Endodermal cell (in vitro differentiated cells): ENCODE results near the gene NISCH. TPM values are rescaled to one million over a fixed set of nuclear protein-coding genes. Genes with fewer than 3 reads are reported as not detected.

Experiments
- DNase-seq: peaks from one replicate; pipeline ENCODE4 v3.0.0-alpha.2; 2017
- H3K27ac ChIP-seq: 2 replicates; pipeline ENCODE4 v1.5.1; 2013; ENCODE audit warnings: mild to moderate bottlenecking, low read depth, low read length, moderate library complexity
- H3K27me3 ChIP-seq: 2 replicates; pipeline ENCODE4 v1.6.1; 2013; ENCODE audit warnings: mild to moderate bottlenecking, low read length, moderate library complexity; ENCODE audit not compliant: insufficient read depth, control insufficient read depth, poor library complexity, severe bottlenecking
- H3K36me3 ChIP-seq: 2 replicates; pipeline ENCODE4 v1.7.0; 2013; ENCODE audit warnings: mild to moderate bottlenecking, low read length, moderate library complexity; ENCODE audit not compliant: control insufficient read depth, insufficient read depth
- H3K4me1 ChIP-seq: one replicate; pipeline ENCODE4 v1.7.0; 2013; ENCODE audit warnings: low read length; ENCODE audit not compliant: control insufficient read depth, insufficient read depth
- H3K4me3 ChIP-seq: 2 replicates; pipeline ENCODE4 v1.5.1; 2013; ENCODE audit warnings: mild to moderate bottlenecking, low read length, moderate library complexity
- H3K9ac ChIP-seq: 2 replicates; pipeline ENCODE4 v1.6.1; 2013; ENCODE audit warnings: mild to moderate bottlenecking, low read length, moderate library complexity; ENCODE audit not compliant: poor library complexity, severe bottlenecking; ENCODE audit errors: extremely low read depth
- H3K9me3 ChIP-seq: 2 replicates; pipeline ENCODE4 v1.6.1; 2013; ENCODE audit warnings: mild to moderate bottlenecking, low read length, moderate library complexity; ENCODE audit not compliant: control insufficient read depth
- H3K27ac Mint-ChIP-seq: 2 replicates; pipeline ENCODE4 v1.8.0; 2020; ENCODE audit warnings: mixed read lengths
- H3K27me3 Mint-ChIP-seq: 2 replicates; pipeline ENCODE4 v1.8.0; 2021; ENCODE audit warnings: mild to moderate bottlenecking, mixed read lengths; ENCODE audit not compliant: insufficient read depth
- H3K36me3 Mint-ChIP-seq: 2 replicates; pipeline ENCODE4 v1.8.0; 2020; ENCODE audit warnings: low read depth, mixed read lengths
- H3K4me1 Mint-ChIP-seq: 2 replicates; pipeline ENCODE4 v1.8.0; 2020; ENCODE audit warnings: mixed read lengths
- H3K4me3 Mint-ChIP-seq: 2 replicates; pipeline ENCODE4 v1.8.0; 2020; ENCODE audit warnings: mild to moderate bottlenecking, moderate library complexity, mixed read lengths
- H3K9me3 Mint-ChIP-seq: 2 replicates; pipeline ENCODE4 v1.8.0; 2020; ENCODE audit warnings: mild to moderate bottlenecking, mixed read lengths
- CTCF ChIP-seq: fragments of 200-600 bp; sonication (generic); conservative IDR thresholded peaks from 2 replicates; pipeline ENCODE4 v1.5.0; 2021; ENCODE audit warnings: antibody characterized with exemption, mild to moderate bottlenecking
- WGBS, 2 experiments: methylation state at CpG; one replicate each; pipeline versions ENCODE4 v1.1.5 to v1.1.7; 2013; ENCODE audit warnings: missing lambda C conversion rate in 2 of 2, mixed read lengths in 1 of 2; ENCODE audit not compliant: insufficient coverage in 1 of 2, insufficient read length in 1 of 2; 5-methylcytosine and 5-hydroxymethylcytosine counted together
- total RNA-seq, 2 donors: library from RNA; stranded (reverse); fragmentation: NEBNext Ultra II Directional in 1 of 2; extraction: Animal tissue kit (Norgen Biotek cat#: 25700) in 1 of 2; gene quantifications; 2 replicates in 1 of 2; 3 replicates in 1 of 2; pipeline ENCODE4 v1.2.1, GENCODE V29; 2021

Gene NISCH
- total RNA-seq, 2 donors from 2014 or later, result 151 to 156 TPM

GRCh38 chr3:52519445-52520140 lies 64.2 kb downstream of the NISCH start:
- H3K4me3 ChIP-seq, result no peak overlapping the region
- H3K27ac Mint-ChIP-seq, result no peak overlapping the region

GRCh38 chr3:52520141-52520667 lies 64.8 kb downstream of the NISCH start:
- Mint-ChIP-seq H3K27ac (no peak overlapping the region), H3K4me3 (no peak overlapping the region), H3K36me3 (peaks cover 10% of the 10 kb centered on the region), H3K27me3 (peaks cover 8% of the 10 kb centered on the region), H3K4me1 (no peaks in the 10 kb centered on the region), H3K9me3 (no peaks in the 10 kb centered on the region)
- no peak for DNase-seq
- no peak for TF ChIP-seq CTCF
- Histone ChIP-seq H3K4me1 (no peaks in the 10 kb centered on the region), H3K9me3 (no peaks in the 10 kb centered on the region), H3K27ac (no peak overlapping the region), H3K36me3 (peaks cover 7% of the 10 kb centered on the region), H3K27me3 (no peaks in the 10 kb centered on the region), H3K4me3 (no peak overlapping the region), H3K9ac (no peak overlapping the region)
- 92 to 94% methylated on average over 7 to 14 of the region's 14 CpGs for WGBS, 2 experiments

More at GRCh38 chr3:52519445-52520140, 64.2 kb downstream of the NISCH start:
- Histone ChIP-seq H3K27ac (no peak overlapping the region), H3K9me3 (no peaks in the 10 kb centered on the region), H3K27me3 (no peaks in the 10 kb centered on the region), H3K4me1 (no peaks in the 10 kb centered on the region), H3K9ac (no peak overlapping the region), H3K36me3 (peaks cover 5% of the 10 kb centered on the region)
- H3K4me1 Mint-ChIP-seq, result no peaks in the 10 kb centered on the region
- H3K36me3 Mint-ChIP-seq, result peaks cover 9% of the 10 kb centered on the region
- no peak for DNase-seq
- peak overlapping the region; percentile 46 for H3K4me3 Mint-ChIP-seq
- TF ChIP-seq CTCF, result no peak
- no peaks in the 10 kb centered on the region for H3K9me3 Mint-ChIP-seq
- WGBS, 2 experiments, result 91% methylated on average over 18 to 22 of the region's 22 CpGs
- H3K27me3 Mint-ChIP-seq, result peaks cover 8% of the 10 kb centered on the region

- no peaks in the 10 kb centered on the region for H3K9me3 ChIP-seq
- no peaks in the 10 kb centered on the region for H3K27me3 ChIP-seq
- no peak overlapping the region for H3K9ac ChIP-seq
- H3K4me3 ChIP-seq, result no peak overlapping the region
- no peaks in the 10 kb centered on the region for H3K4me1 Mint-ChIP-seq
- no peak for TF ChIP-seq CTCF
- H3K27me3 Mint-ChIP-seq, result peaks cover 8% of the 10 kb centered on the region
- DNase-seq, result no peak
- no peaks in the 10 kb centered on the region for H3K4me1 ChIP-seq
- no peak overlapping the region for H3K4me3 Mint-ChIP-seq
- peaks cover 14% of the 10 kb centered on the region for H3K36me3 ChIP-seq
- no peaks in the 10 kb centered on the region for H3K9me3 Mint-ChIP-seq
- H3K27ac ChIP-seq, result no peak overlapping the region
- 93 to 94% methylated on average over 9 to 20 of the region's 20 CpGs for WGBS, 2 experiments
- H3K36me3 Mint-ChIP-seq, result peaks cover 10% of the 10 kb centered on the region
- no peak overlapping the region for H3K27ac Mint-ChIP-seq
These were observed 65.5 kb downstream of the NISCH start for GRCh38 chr3:52520716-52521487.
